ENCODE results near the gene RAD52.

GRCh38 chr12:907413-908185 lies 41.9 kb downstream of the RAD52 start:
- TF ChIP-seq CTCF (IDR thresholded peaks at IDR 0.05; ENCODE audit: poor library complexity, severe bottlenecking) (no peak), MXI1 (conservative IDR thresholded peaks at IDR 0.05; ENCODE audit: poor library complexity, severe bottlenecking) (no peak), EZH2 (IDR thresholded peaks at IDR 0.05; ENCODE audit: borderline replicate concordance, insufficient read depth, low read length, poor library complexity, severe bottlenecking) (no peak), TAF1 (IDR thresholded peaks at IDR 0.05; ENCODE audit: low read depth) (no peak), REST (IDR thresholded peaks at IDR 0.05; ENCODE audit: borderline replicate concordance) (no peak)

Data from neural cell (in vitro differentiated cells).